ENCODE results near the gene OXSM.

The OXSM gene

DNA sequence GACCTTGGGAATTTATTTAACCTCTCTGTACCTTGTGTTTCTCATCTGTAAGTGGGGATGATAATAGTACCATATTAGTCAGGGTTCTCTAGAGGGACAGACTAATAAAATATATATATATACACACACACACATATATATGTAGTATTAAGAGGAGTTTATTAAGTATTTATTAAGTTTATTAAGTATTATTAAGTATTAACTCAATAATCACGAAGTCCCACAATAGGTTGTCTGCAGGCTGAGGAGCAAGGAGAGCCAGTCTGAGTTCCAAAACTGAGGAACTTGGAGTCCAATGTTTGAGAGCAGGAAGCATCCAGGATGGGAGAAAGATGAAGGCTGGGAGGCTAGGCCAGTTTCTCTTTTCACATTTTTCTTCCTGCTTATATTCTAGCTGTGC lies 14.8 kb downstream of the OXSM start:
- DNase-seq (ENCODE audit: low read depth) = no peak

DNA sequence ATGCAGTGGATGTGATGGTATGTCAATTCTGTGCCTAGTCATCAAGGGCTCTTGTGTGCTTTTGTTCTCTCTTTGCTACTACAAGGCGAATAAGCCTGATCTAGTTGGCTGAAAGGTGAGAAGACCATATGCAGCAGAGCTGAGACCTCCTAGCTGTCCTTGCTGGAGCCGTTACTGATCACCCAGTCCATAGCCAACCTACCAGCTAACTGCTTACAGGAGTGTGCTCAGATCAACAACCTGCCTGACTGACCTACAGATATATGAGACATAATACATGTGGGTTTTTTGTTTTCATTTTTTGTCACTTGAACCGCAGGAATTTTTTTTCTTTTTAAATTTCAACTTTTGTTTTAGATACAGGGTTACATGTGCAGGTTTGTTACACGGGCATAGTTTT lies 22.8 kb downstream of the OXSM start:
- DNase-seq (ENCODE audit: low read depth) = no peak

DNA sequence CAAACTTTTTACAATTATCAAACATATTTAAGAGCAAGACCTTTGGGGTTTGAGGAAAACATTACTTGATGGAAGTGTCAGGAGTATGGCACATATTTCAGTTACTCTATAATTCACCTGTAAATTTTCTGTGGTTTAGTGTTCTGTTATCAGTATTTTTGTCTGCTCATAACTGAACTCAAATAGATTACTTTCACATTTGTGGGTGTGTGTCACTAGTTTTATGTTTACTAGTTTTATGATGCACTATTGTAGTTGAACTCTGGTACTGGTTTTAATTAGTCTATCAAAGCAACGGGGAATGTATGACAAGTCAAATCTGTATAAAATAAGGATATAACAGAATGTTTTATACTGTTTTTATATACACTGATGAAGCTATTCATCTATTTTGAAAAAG lies 27.2 kb downstream of the OXSM start:
- DNase-seq (ENCODE audit: low read depth) = no peak

DNA sequence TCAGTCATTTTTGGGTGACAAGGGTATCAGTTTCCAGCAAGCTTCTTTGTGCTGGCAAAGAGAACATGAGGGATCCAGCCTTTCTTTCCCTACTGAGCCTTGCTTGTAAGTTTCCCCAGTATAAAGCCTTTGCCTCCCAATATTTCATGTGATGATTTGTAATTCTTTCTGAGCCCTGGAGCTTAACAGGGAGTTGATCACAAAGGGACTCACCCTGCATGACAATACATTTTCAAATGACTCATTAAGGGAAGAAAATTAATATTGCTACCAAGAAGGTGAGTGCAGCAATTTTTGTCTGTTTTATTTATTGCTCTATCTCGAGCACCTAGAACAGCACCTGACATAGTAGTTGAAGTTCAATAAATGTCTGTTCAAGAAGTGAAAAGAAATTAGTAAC lies 27.7 kb downstream of the OXSM start:
- DNase-seq (ENCODE audit: low read depth) = no peak

DNA sequence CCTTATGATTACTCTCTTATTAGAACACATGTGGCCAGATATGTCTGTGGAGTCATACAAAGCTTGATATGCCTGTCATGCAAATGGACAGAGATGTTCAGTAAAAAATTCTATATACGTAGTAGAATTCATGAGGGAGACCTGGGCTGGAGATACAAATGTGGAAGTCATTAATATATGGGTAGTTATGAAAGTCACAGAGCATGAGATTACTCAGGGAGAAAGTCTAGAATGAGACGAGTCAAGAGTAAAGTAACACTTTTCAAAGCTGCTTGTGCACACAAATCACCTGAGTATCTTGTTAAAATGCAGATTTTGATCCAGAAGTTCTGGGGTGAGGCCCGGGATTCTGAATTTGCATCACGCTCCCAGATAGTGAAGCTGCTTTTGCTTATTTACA lies 28.4 kb downstream of the OXSM start:
- DNase-seq (ENCODE audit: low read depth) = no peak

DNA sequence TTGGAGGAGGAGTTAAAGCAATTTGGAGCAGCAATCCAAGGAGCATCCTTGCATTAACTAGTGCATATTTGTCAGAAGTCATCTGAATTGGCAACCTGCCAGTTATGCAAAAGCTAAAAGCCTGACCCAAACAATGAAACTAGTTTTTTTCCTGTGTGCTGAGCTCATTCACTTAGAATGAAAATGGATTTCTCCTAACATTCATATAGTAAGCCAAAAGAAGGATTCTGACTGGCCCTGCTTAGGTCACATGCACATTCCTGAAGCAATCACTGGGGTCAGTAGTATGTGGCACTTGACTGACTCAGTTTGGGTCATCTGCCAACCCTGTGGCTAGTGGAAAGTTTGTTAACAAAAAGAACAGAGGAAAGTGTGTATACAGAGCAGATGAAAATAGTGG lies 30.5 kb downstream of the OXSM start:
- DNase-seq (ENCODE audit: low read depth) = no peak

DNA sequence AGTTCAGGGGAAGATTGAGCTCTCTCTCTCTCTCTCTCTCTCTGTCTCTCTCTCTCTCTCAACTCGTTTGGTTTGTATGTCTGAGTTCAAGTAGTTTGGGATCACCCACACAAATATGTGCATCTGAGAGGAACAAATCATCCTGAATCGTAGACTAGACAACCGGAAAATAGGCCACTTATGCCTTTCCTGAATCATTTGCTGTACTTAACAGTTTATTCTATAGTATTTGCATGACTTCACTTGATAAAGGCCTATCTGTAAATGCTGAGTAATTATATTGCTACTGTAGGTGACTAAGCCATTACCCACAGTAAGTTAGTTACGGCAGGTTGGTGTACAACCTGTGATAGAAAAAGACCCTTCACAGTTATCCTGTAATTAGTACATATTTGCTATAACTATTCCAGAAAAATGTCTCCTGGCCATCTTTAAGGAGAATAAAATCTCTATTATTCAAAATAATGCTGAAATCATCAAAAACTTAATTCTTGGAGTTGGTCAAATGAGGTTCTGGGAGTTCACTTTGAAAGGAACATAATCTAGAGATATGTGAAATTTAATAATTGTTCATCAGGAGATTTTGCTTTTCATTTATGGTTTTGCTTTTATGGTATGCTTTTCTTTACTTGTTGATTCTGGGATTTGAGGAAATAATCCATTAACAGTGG lies 31.1 kb downstream of the OXSM start:
- DNase-seq (ENCODE audit: low read depth) = no peak

DNA sequence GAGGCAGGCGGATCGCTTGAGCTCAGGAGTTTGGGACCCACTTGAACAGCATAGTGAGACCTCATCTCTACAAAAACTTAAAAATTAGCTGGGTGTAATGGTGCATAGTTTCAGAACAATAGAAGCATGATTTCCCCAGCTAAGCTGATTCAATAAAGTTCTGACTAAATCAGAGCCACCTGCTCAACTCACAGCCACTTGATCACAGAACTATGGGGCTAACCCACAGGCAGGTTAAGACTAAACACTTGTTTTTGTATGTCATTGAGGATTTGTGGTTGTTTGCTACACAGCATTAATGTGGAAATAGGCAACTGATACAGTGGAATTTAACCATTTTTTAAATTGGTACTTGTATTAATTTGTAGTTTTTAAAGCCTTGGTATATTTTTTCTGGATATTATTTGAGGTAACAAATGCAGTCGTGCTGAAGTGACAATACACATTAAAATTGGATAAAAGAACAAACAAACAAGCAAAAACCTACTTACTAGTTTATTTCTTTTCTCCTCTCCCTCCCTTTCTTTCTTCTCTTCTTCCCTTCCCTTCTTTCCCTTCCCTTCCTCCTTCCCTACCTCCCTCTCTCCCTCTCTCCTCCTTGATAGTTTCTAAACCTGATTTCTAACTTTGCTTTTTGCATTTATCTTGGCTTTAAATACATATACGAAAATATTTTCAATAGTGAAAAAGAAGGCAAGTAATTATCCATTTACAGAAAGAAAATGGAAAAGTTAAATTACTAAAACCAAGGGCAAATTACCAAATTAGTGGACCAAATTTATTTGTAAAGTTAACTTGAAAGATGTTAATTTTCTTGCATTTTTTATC lies 32.1 kb downstream of the OXSM start:
- DNase-seq (ENCODE audit: low read depth) = no peak

DNA sequence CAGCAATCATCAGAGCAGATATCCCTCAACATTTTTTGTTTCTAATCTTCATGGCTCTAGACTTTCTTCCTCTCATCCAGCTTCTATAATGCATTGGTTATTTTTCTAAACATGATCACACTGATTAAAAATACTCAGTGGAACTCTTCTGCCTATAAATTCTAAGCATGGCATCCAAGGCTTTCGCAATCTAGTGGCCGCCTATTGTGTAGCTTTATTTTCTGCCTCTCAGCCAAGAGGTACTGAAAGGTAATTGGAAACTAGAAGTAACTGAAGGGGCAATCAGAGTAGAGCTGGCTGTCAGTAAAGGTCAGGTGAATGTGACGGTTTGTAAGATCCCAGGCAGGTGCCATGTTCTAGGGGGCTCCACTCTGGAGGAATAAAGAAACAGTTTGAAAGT lies 33.4 kb downstream of the OXSM start:
- DNase-seq (ENCODE audit: low read depth) = no peak

DNA sequence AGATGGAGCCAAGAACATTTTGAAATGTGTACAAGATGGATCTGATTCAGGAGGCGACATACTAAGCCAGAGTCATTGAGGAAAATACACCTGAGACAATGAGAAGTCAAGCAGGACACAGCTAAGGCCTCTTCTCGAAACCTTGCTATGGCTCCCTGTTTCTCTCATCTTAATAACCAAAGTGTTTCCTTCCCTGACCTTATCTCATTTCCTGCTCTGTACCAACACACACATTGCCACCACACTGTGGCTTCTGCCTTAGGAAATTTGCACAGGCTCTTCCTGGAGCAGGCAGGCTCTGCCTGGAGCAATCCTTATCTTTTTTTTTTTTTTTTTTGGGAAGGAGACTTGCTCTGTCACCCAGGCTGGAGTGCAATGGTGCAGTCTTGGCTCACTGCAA lies 36.6 kb downstream of the OXSM start:
- no peak for DNase-seq (ENCODE audit: low read depth)

DNA sequence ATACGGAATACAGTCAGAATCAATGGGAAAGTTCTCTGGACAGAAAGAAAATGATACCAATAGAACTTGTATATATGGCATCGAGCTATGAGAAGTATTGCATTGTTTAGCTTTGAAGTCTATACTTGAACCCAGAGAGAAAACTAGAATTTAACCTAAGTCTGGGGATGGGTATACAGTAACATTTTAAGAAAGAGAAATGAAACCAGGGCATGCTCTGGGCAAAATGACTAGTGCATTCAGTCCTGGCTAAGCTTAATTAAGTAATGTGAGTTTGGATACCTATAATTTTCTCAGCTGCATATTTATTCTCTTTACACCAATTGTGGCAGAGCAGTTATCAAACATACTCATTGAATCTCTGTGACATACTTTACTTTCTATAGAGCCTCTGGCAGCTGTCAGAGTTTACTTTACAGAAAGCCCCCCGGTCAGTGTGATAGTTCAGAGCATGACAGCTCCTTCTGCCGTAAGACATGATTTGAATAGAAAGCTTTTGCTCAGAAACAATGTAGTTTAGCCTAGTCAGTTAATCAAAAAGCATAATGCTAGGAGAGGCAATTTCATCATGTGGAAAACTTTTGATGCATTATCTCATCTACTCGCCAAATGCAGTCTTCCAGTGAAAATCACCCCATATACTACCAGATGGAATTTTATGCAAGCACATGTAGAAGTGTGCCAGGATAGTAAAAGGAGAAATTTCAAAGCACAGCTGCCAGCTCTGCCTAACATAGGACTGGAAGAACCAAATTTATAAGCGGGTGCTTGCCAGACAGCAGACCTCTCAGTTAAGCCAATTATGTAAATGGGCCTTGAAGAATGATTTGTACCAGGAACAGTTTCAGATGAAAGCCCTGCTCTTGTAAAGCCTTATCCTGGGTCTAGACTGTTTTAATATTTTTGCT lies 40.7 kb downstream of the OXSM start:
- no peak for DNase-seq (ENCODE audit: low read depth)

DNA sequence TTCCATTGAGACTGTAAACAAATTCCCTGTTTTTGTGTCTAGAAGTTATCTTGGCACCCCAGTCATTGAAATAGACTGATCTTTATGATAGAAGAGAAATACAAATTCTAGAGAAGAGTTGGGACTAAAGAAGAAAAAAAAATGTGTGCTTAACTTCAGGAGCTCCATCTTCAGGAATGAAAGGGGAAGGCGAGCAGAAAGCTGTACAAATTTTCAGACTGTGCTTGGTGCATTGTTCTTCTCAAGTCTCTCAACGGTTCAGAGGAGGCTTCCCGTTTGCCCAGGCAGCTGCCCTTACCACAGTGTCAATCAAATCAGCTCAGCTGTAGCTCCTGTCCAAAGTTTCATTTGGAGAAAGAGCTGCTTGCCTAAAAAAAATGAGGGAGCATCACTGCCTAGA lies 41.7 kb downstream of the OXSM start:
- DNase-seq (ENCODE audit: low read depth) = no peak

DNA sequence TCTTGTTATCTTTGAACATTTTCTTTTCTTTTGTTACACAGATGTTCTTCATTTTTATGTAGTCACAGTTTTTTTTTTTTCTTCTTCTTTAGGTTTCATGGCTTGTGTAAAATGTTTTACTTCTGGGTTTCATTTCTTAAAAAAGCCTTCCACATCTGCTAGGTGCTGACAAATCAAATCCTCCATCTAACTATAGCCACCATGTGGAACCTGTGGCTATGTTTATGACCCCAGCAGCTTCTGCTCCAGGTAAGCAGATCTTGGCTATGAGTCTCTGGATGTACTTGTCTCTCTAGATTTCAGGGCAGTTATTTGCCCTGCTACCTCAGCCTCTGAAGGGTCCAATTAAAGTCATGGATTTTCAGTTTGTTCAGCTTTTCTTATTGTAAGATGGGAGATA lies 44.5 kb downstream of the OXSM start:
- DNase-seq (ENCODE audit: low read depth) = no peak

DNA sequence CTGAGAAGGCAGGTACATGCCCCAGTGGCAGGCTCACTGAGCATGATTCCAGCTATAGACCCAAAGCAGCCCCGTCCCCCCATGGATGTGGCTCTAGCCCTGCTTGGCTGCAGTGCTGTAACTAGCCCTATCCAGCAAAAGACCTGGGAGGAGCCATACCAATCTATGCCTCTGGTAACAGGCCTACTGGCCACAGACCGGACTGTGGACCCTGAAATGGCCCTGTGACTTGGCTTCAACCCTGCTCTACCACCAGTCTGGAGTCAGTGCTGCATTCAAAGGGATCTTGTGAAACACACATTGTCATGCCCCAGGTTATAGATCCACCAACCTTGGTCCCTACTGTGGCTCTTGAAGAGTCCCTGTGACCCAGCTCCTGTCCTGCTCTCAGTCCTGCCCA lies 46.7 kb downstream of the OXSM start:
- DNase-seq (ENCODE audit: low read depth) = no peak

DNA sequence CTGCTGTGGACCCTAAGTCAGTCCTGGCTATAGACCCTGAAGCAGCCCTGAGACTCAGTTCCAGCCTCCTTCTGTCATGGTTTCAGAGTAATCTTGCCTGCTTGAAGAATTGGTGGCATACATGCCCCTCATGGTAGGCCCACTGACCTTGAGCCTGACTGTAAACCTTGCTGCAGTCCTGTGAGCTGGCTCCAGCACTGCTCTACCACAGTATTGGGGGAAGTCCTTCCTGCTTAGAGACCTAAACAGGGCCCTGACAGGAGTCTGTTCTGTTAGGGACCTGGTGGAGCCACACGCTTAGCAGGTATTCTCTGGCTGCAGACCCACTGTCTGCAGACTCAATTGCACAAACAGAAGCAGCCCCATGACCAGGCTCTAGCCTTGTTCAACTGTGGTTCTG lies 47.1 kb downstream of the OXSM start:
- no peak for DNase-seq (ENCODE audit: low read depth)

DNA sequence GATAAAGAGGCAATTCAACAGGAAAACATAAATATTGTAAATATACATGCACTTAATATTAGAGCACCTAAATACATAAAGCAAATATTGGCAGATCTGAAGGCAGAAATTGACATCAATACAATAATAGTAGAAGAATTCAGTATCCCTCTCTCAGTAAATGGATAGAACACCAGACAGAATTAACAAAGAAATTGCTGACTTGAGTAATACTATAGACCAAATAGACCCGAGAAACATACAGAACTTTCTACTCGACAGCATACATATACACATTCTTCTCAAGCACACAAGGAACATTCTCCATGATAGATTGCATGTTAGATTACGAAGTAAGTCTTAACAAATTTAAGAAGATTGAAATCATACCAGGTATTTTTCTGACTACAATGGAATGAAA lies 50.2 kb downstream of the OXSM start:
- DNase-seq (ENCODE audit: low read depth) = no peak

DNA sequence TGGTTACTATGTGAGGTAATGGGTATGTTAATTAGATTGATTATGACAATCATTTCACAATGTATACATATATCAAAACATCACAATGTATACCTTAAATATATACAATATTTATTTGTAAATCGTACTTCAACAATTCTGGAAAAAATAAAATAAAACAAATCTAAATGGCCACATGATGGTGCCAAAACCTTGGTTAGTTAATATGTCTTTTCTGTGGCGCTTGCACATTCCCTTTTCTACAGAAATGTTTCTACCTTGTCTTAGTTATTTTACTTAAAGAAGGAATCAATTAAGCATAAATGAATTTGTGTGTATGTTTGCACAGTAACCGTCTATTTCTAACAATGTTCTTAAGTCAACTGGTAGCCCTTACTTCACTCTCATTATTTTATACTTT lies 53.4 kb downstream of the OXSM start:
- no peak for DNase-seq (ENCODE audit: low read depth)
